Neutrophil (primary cell): ENCODE data around the gene CTNND2.

Experiments
- H3K27ac ChIP-seq: fragments of 200-600 bp; sonication (generic); 2 replicates; pipeline ENCODE4 v1.5.1; 2016; ENCODE audit warnings: mild to moderate bottlenecking, moderate library complexity
- H3K27me3 ChIP-seq: fragments of 200-600 bp; sonication (generic); 2 replicates; pipeline ENCODE4 v1.6.0; 2016; ENCODE audit warnings: mild to moderate bottlenecking
- H3K36me3 ChIP-seq: fragments of 200-600 bp; sonication (generic); 2 replicates; pipeline ENCODE4 v1.5.1; 2017
- H3K4me1 ChIP-seq, 2 experiments: fragments of 200-600 bp in 1 of 2; sonication (generic) in 1 of 2; 1 replicate in 1 of 2; 2 replicates in 1 of 2; pipeline versions ENCODE4 v1.5.1 to v1.6.1; 2013 to 2016; ENCODE audit warnings: low read depth in 1 of 2, low read length in 1 of 2, mild to moderate bottlenecking in 1 of 2, moderate library complexity in 1 of 2; ENCODE audit not compliant: control insufficient read depth in 1 of 2, insufficient read depth in 1 of 2
- H3K4me3 ChIP-seq, 2 experiments: fragments of 200-600 bp in 1 of 2; sonication (generic) in 1 of 2; 1 replicate in 1 of 2; 2 replicates in 1 of 2; pipeline ENCODE4 v1.5.1; 2013 to 2016; ENCODE audit warnings: low read depth in 1 of 2, low read length in 1 of 2, mild to moderate bottlenecking in 1 of 2, moderate library complexity in 1 of 2
- H3K9me3 ChIP-seq: fragments of 200-600 bp; sonication (generic); 2 replicates; pipeline ENCODE4 v1.5.1; 2016
- CTCF ChIP-seq: fragments of 200-600 bp; sonication (generic); IDR thresholded peaks from 2 replicates; pipeline ENCODE4 v1.5.1; 2016; ENCODE audit warnings: antibody characterized with exemption

CTNND2 gene

GRCh38 chr5:11234501-11234911 lies 669.7 kb downstream of the CTNND2 start:
- TF ChIP-seq CTCF, result no peak
- no peak overlapping the region for H3K27ac ChIP-seq
- no peaks in the 10 kb centered on the region for H3K9me3 ChIP-seq
- no peak overlapping the region for H3K4me3 ChIP-seq
- H3K27me3 ChIP-seq, result no peaks in the 10 kb centered on the region
- H3K36me3 ChIP-seq, result no peaks in the 10 kb centered on the region
- no peaks in the 10 kb centered on the region for H3K4me1 ChIP-seq

- no peaks in the 10 kb centered on the region for H3K27me3 ChIP-seq
- H3K9me3 ChIP-seq, result no peaks in the 10 kb centered on the region
- no peaks in the 10 kb centered on the region for H3K4me1 ChIP-seq
- H3K36me3 ChIP-seq, result no peaks in the 10 kb centered on the region
- H3K27ac ChIP-seq, result no peak overlapping the region
- no peak overlapping the region for H3K4me3 ChIP-seq
- no peak for TF ChIP-seq CTCF
Measured at GRCh38 chr5:11230890-11231289, 673.4 kb downstream of the CTNND2 start.

GRCh38 chr5:11227064-11227463 lies 677.2 kb downstream of the CTNND2 start:
- no peaks in the 10 kb centered on the region for H3K27me3 ChIP-seq
- H3K36me3 ChIP-seq, result no peaks in the 10 kb centered on the region
- TF ChIP-seq CTCF, result no peak
- no peak overlapping the region for H3K4me3 ChIP-seq
- H3K9me3 ChIP-seq, result no peaks in the 10 kb centered on the region
- H3K4me1 ChIP-seq, result no peaks in the 10 kb centered on the region
- H3K27ac ChIP-seq, result no peak overlapping the region

GRCh38 chr5:11224436-11225187 lies 679.6 kb downstream of the CTNND2 start:
- H3K9me3 ChIP-seq, result no peaks in the 10 kb centered on the region
- H3K4me1 ChIP-seq, result no peaks in the 10 kb centered on the region
- no peak for TF ChIP-seq CTCF
- H3K4me3 ChIP-seq, result no peak overlapping the region
- H3K27ac ChIP-seq, result no peak overlapping the region
- no peaks in the 10 kb centered on the region for H3K27me3 ChIP-seq
- no peaks in the 10 kb centered on the region for H3K36me3 ChIP-seq

GRCh38 chr5:11222169-11222568 lies 682.1 kb downstream of the CTNND2 start:
- no peak overlapping the region for H3K4me3 ChIP-seq
- no peaks in the 10 kb centered on the region for H3K27me3 ChIP-seq
- no peak for TF ChIP-seq CTCF
- no peaks in the 10 kb centered on the region for H3K36me3 ChIP-seq
- no peak overlapping the region for H3K27ac ChIP-seq
- no peaks in the 10 kb centered on the region for H3K9me3 ChIP-seq
- H3K4me1 ChIP-seq, result no peaks in the 10 kb centered on the region
